H9 (cell line): Measurements from ENCODE around the gene CDH9. TPM values are rescaled to one million over a fixed set of nuclear protein-coding genes. Genes with fewer than 3 reads are reported as not detected.

ENCODE experiments used
- DNase-seq: peaks from one replicate; pipeline ENCODE4 v3.0.0-alpha.2; 2017
- H2AFZ ChIP-seq: one replicate; pipeline ENCODE4 v1.6.1; 2013; ENCODE audit warnings: mild to moderate bottlenecking, low read length, control low read depth, moderate library complexity
- H2AK5ac ChIP-seq: 2 replicates; pipeline ENCODE4 v1.6.1; 2013; ENCODE audit warnings: low read length, control low read depth, mixed read lengths; ENCODE audit not compliant: insufficient read length
- H2BK120ac ChIP-seq: one replicate; pipeline ENCODE4 v1.6.1; 2013; ENCODE audit warnings: low read depth, mild to moderate bottlenecking, low read length, control low read depth, inconsistent platforms; ENCODE audit not compliant: poor library complexity, severe bottlenecking
- H2BK12ac ChIP-seq: 2 replicates; pipeline ENCODE4 v1.6.1; 2013; ENCODE audit warnings: low read length, control low read depth, mixed read lengths, low read depth; ENCODE audit not compliant: insufficient read length
- H2BK15ac ChIP-seq: 2 replicates; pipeline ENCODE4 v1.6.1; 2013; ENCODE audit warnings: low read depth, low read length, control low read depth
- H2BK20ac ChIP-seq: one replicate; pipeline ENCODE4 v1.6.1; 2013; ENCODE audit warnings: low read depth, mild to moderate bottlenecking, low read length, control low read depth, inconsistent platforms; ENCODE audit not compliant: poor library complexity, severe bottlenecking
- H2BK5ac ChIP-seq: 2 replicates; pipeline ENCODE4 v1.6.1; 2013; ENCODE audit warnings: low read length, control low read depth, mixed read lengths; ENCODE audit not compliant: insufficient read length
- H3K14ac ChIP-seq: 2 replicates; pipeline ENCODE4 v1.6.1; 2013; ENCODE audit warnings: low read length, control low read depth; ENCODE audit not compliant: insufficient read depth
- H3K18ac ChIP-seq: 2 replicates; pipeline ENCODE4 v1.6.1; 2013; ENCODE audit warnings: low read depth, mild to moderate bottlenecking, mixed read lengths, low read length, control low read depth; ENCODE audit not compliant: insufficient read length
- H3K23ac ChIP-seq: 2 replicates; pipeline ENCODE4 v1.6.1; 2013; ENCODE audit warnings: low read length, control low read depth, mixed read lengths, low read depth; ENCODE audit not compliant: insufficient read length
- H3K23me2 ChIP-seq: 2 replicates; pipeline ENCODE4 v1.6.1; 2013; ENCODE audit warnings: low read depth, mild to moderate bottlenecking, mixed read lengths, low read length, control low read depth; ENCODE audit not compliant: insufficient read length, poor library complexity, severe bottlenecking
- H3K27ac ChIP-seq: 2 replicates; pipeline ENCODE4 v1.5.1; 2013; ENCODE audit warnings: low read length, control low read depth, mixed read lengths, low read depth; ENCODE audit not compliant: insufficient read length
- H3K27me3 ChIP-seq: 2 replicates; pipeline ENCODE4 v1.6.1; 2013; ENCODE audit warnings: low read length, control low read depth, inconsistent platforms; ENCODE audit not compliant: insufficient read depth
- H3K4ac ChIP-seq: 2 replicates; pipeline ENCODE4 v1.6.1; 2013; ENCODE audit warnings: low read depth, mild to moderate bottlenecking, control low read depth, inconsistent platforms, low read length, moderate library complexity
- H3K4me1 ChIP-seq: 2 replicates; pipeline ENCODE4 v1.6.1; 2013; ENCODE audit warnings: low read length, control low read depth, inconsistent platforms; ENCODE audit not compliant: insufficient read depth
- H3K4me2 ChIP-seq: 2 replicates; pipeline ENCODE4 v1.6.1; 2013; ENCODE audit warnings: low read length, control low read depth, mixed read lengths; ENCODE audit not compliant: insufficient read length, insufficient read depth
- H3K56ac ChIP-seq: 2 replicates; pipeline ENCODE4 v1.6.1; 2013; ENCODE audit warnings: low read depth, mild to moderate bottlenecking, mixed read lengths, low read length, control low read depth; ENCODE audit not compliant: insufficient read length
- H3K79me1 ChIP-seq: 2 replicates; pipeline ENCODE4 v1.6.1; 2013; ENCODE audit warnings: low read depth, mild to moderate bottlenecking, moderate library complexity, low read length, control low read depth, inconsistent platforms; ENCODE audit not compliant: insufficient read depth, poor library complexity, severe bottlenecking
- H3K79me2 ChIP-seq: 2 replicates; pipeline ENCODE4 v1.6.1; 2013; ENCODE audit warnings: low read length, control low read depth, inconsistent platforms; ENCODE audit not compliant: insufficient read depth
- H3K9ac ChIP-seq: 2 replicates; pipeline ENCODE4 v1.6.1; 2013; ENCODE audit warnings: low read length, control low read depth, mixed read lengths; ENCODE audit not compliant: insufficient read length; ENCODE audit errors: extremely low read depth
- H3K9me3 ChIP-seq: one replicate; pipeline ENCODE4 v1.6.1; 2013; ENCODE audit warnings: low read depth, low read length, inconsistent platforms; ENCODE audit not compliant: control insufficient read depth
- H3T11ph ChIP-seq: one replicate; pipeline ENCODE4 v1.6.1; 2013; ENCODE audit warnings: mild to moderate bottlenecking, low read length, control low read depth, inconsistent platforms
- H4K20me1 ChIP-seq: one replicate; pipeline ENCODE4 v1.6.1; 2013; ENCODE audit not compliant: control insufficient read depth, insufficient read length, insufficient read depth
- H4K5ac ChIP-seq: 2 replicates; pipeline ENCODE4 v1.6.1; 2013; ENCODE audit warnings: low read depth, mild to moderate bottlenecking, mixed read lengths, low read length, control low read depth; ENCODE audit not compliant: insufficient read length
- H4K8ac ChIP-seq: replicated peaks from 2 replicates; pipeline ENCODE4 v1.6.1; 2013; ENCODE audit warnings: low read length, control low read depth, mixed read lengths, low read depth; ENCODE audit not compliant: insufficient read length
- H4K91ac ChIP-seq: 2 replicates; pipeline ENCODE4 v1.6.1; 2013; ENCODE audit warnings: low read depth, mild to moderate bottlenecking, moderate library complexity, mixed read lengths, low read length, control low read depth; ENCODE audit not compliant: insufficient read length
- H3K27ac Mint-ChIP-seq, 3 experiments: 2 replicates in 2 of 3; 3 replicates in 1 of 3; pipeline ENCODE4 v1.8.0; 2020 to 2021; ENCODE audit warnings: mixed read lengths in 3 of 3, mild to moderate bottlenecking in 1 of 3, moderate library complexity in 1 of 3
- H3K27me3 Mint-ChIP-seq: 2 replicates; pipeline ENCODE4 v1.8.0; 2021; ENCODE audit warnings: low read depth, mild to moderate bottlenecking, moderate library complexity, mixed read lengths
- H3K36me3 Mint-ChIP-seq, 3 experiments: 2 replicates in 2 of 3; 3 replicates in 1 of 3; pipeline ENCODE4 v1.8.0; 2020 to 2021; ENCODE audit warnings: low read depth in 3 of 3, mixed read lengths in 3 of 3; ENCODE audit not compliant: insufficient read depth in 1 of 3
- H3K4me1 Mint-ChIP-seq, 2 experiments: 2 replicates each; pipeline ENCODE4 v1.8.0; 2020; ENCODE audit warnings: mixed read lengths in 2 of 2
- H3K4me3 Mint-ChIP-seq, 2 experiments: 2 replicates in 1 of 2; 3 replicates in 1 of 2; pipeline ENCODE4 v1.8.0; 2020 to 2021; ENCODE audit warnings: mild to moderate bottlenecking in 2 of 2, mixed read lengths in 2 of 2, moderate library complexity in 1 of 2
- H3K9me3 Mint-ChIP-seq, 2 experiments: 2 replicates in 1 of 2; 3 replicates in 1 of 2; pipeline ENCODE4 v1.8.0; 2020; ENCODE audit warnings: mild to moderate bottlenecking in 2 of 2, mixed read lengths in 2 of 2, moderate library complexity in 1 of 2
- WGBS: extraction: QIAGEN DNeasy Blood & Tissue Kit; methylation state at CpG from one replicate; pipeline ENCODE4 v1.1.7; 2013; ENCODE audit warnings: missing lambda C conversion rate, low lambda C conversion rate, mixed read lengths; ENCODE audit not compliant: insufficient read length; ENCODE audit errors: extremely low coverage; 5-methylcytosine and 5-hydroxymethylcytosine counted together
- total RNA-seq: library from RNA; stranded (reverse); gene quantifications from 2 replicates; pipeline ENCODE4 v1.2.1, GENCODE V29; 2021
- TF ChIP-seq, protein P1 (sequence below): fragments of 200-600 bp; sonication (generic); conservative IDR thresholded peaks from 3 replicates; pipeline ENCODE4 v1.8.0; 2021; ENCODE audit warnings: antibody characterized with exemption, mild to moderate bottlenecking

CDH9 gene
- total RNA-seq, 1 experiment from 2014 or later = 0.61 TPM

GRCh38 chr5:27020973-27021372, 17.4 kb downstream of the CDH9 start:
- H2BK120ac ChIP-seq = no peak overlapping the region
- Mint-ChIP-seq H3K9me3 (no peaks in the 10 kb centered on the region), H3K4me1 (no peaks in the 10 kb centered on the region), H3K4me3 (no peak overlapping the region), H3K27me3 (no peaks in the 10 kb centered on the region), H3K27ac (no peak overlapping the region), H3K36me3 (no peaks in the 10 kb centered on the region)
- no peak overlapping the region for H3K56ac ChIP-seq
- DNase-seq = no peak
- no peak overlapping the region for H2AK5ac ChIP-seq
- no peaks in the 10 kb centered on the region for H3K27me3 ChIP-seq
- H2BK15ac ChIP-seq = no peak overlapping the region
- WGBS = no CpG with 5 or more reads among the region's 1 CpG
- no peak overlapping the region for H3K27ac ChIP-seq
- H4K20me1 ChIP-seq = no peaks in the 10 kb centered on the region
- no peak overlapping the region for H3K4me2 ChIP-seq
- no peak overlapping the region for H4K91ac ChIP-seq
- no peak overlapping the region for H2BK5ac ChIP-seq
- H3K23ac ChIP-seq = no peak overlapping the region
- H3T11ph ChIP-seq = no peak overlapping the region
- TF ChIP-seq, protein P1, sequence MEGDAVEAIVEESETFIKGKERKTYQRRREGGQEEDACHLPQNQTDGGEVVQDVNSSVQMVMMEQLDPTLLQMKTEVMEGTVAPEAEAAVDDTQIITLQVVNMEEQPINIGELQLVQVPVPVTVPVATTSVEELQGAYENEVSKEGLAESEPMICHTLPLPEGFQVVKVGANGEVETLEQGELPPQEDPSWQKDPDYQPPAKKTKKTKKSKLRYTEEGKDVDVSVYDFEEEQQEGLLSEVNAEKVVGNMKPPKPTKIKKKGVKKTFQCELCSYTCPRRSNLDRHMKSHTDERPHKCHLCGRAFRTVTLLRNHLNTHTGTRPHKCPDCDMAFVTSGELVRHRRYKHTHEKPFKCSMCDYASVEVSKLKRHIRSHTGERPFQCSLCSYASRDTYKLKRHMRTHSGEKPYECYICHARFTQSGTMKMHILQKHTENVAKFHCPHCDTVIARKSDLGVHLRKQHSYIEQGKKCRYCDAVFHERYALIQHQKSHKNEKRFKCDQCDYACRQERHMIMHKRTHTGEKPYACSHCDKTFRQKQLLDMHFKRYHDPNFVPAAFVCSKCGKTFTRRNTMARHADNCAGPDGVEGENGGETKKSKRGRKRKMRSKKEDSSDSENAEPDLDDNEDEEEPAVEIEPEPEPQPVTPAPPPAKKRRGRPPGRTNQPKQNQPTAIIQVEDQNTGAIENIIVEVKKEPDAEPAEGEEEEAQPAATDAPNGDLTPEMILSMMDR = peak; percentile 50; the same call in 2 of the 3 replicates
- H4K5ac ChIP-seq = no peak overlapping the region
- H3K4ac ChIP-seq = no peak overlapping the region
- H2BK12ac ChIP-seq = no peak overlapping the region
- no peaks in the 10 kb centered on the region for H3K79me1 ChIP-seq
- no peaks in the 10 kb centered on the region for H3K23me2 ChIP-seq
- H3K9ac ChIP-seq = no peak overlapping the region
- no peaks in the 10 kb centered on the region for H3K9me3 ChIP-seq
- no peak overlapping the region for H3K14ac ChIP-seq
- no peaks in the 10 kb centered on the region for H3K79me2 ChIP-seq
- H2AFZ ChIP-seq = no peak overlapping the region
- H4K8ac ChIP-seq = no peak overlapping the region
- H2BK20ac ChIP-seq = no peak overlapping the region
- no peaks in the 10 kb centered on the region for H3K4me1 ChIP-seq
- H3K18ac ChIP-seq = no peak overlapping the region
